PFSK-1 (cell line): ENCODE data around the gene ERCC1.

Source experiments
- FOXP2 ChIP-seq: optimal IDR thresholded peaks from 2 replicates; pipeline ENCODE3; 2011; ENCODE audit warnings: borderline replicate concordance, control low read depth, inconsistent platforms; ENCODE audit not compliant: insufficient read depth; ENCODE audit errors: extremely low read length, extremely low read depth
- POLR2AphosphoS5 ChIP-seq: IDR thresholded peaks from 2 replicates; pipeline ENCODE4 v1.6.1; 2012; ENCODE audit warnings: low read depth, mild to moderate bottlenecking, control low read depth, low read length, moderate library complexity
- REST ChIP-seq, 2 experiments: IDR thresholded peaks; 2 replicates each; pipeline versions ENCODE4 v1.6.1 to v1.8.0; 2011 to 2012; ENCODE audit warnings: low read depth in 2 of 2, low read length in 2 of 2, control low read depth in 1 of 2, inconsistent platforms in 1 of 2, mild to moderate bottlenecking in 1 of 2, moderate library complexity in 1 of 2; ENCODE audit not compliant: insufficient read depth in 1 of 2
- SIN3A ChIP-seq: IDR thresholded peaks from 2 replicates; pipeline ENCODE4 v1.6.1; 2012; ENCODE audit warnings: mild to moderate bottlenecking, low read length, moderate library complexity, borderline replicate concordance; ENCODE audit not compliant: insufficient read depth
- TAF1 ChIP-seq: IDR thresholded peaks from 2 replicates; pipeline ENCODE4 v1.6.1; 2012; ENCODE audit warnings: low read length, control low read depth, borderline replicate concordance; ENCODE audit not compliant: insufficient read depth

ERCC1 gene

GRCh38 chr19:45428384-45429231 is 4.9 kb upstream of the ERCC1 start:
- TF ChIP-seq POLR2AphosphoS5 (no peak), REST (IDR thresholded peaks at IDR 0.05; ENCODE audit: insufficient read depth in 1 of 2, low read depth in 2 of 2, low read length in 2 of 2) (no peak), FOXP2 (no peak), SIN3A (no peak), TAF1 (no peak)

- TF ChIP-seq SIN3A: peak; percentile 49; the same call in 1 of the 2 replicates
- peak; percentile 95 for TF ChIP-seq FOXP2
- no peak; the same call in 1 of the 2 replicates for TF ChIP-seq POLR2AphosphoS5
- peak in 1 of 2 experiments; percentile 73; a peak in 2 of 4 replicates for TF ChIP-seq REST (IDR thresholded peaks at IDR 0.05; ENCODE audit: insufficient read depth in 1 of 2, low read depth in 2 of 2, low read length in 2 of 2)
- TF ChIP-seq TAF1: peak; percentile 41; the same call in 1 of the 2 replicates
These were observed 708 bp upstream of the ERCC1 start for GRCh38 chr19:45424191-45425058.

GRCh38 chr19:45423033-45423588 is 606 bp downstream of the ERCC1 start:
- TF ChIP-seq POLR2AphosphoS5: peak; percentile 5; the same call in 1 of the 2 replicates
- TF ChIP-seq REST (IDR thresholded peaks at IDR 0.05; ENCODE audit: insufficient read depth in 1 of 2, low read depth in 2 of 2, low read length in 2 of 2): no peak

- no peak for TF ChIP-seq TAF1
- TF ChIP-seq FOXP2: no peak
- no peak for TF ChIP-seq REST (IDR thresholded peaks at IDR 0.05; ENCODE audit: insufficient read depth in 1 of 2, low read depth in 2 of 2, low read length in 2 of 2)
- TF ChIP-seq SIN3A: no peak
- no peak for TF ChIP-seq POLR2AphosphoS5
These were observed 1.7 kb downstream of the ERCC1 start for GRCh38 chr19:45421947-45422498.
